ENCODE measurements around the gene PDP2.
"Not testable (repeated sequence)": the region's sequence is repeated elsewhere in the genome, so short reads cannot be mapped to it uniquely, and the experiment has no call there.

PDP2 gene

GRCh38 chr16:66921729-66922450, 41.6 kb downstream of the PDP2 start:
- no peak for DNase-seq

GRCh38 chr16:66923247-66923731, 43.0 kb downstream of the PDP2 start:
- no peak for DNase-seq

- no peak for DNase-seq
Observed at GRCh38 chr16:66923866-66924265, 43.6 kb downstream of the PDP2 start.

GRCh38 chr16:66924527-66925321, 44.4 kb downstream of the PDP2 start:
- no peak for DNase-seq

GRCh38 chr16:66925322-66925840, 45.1 kb downstream of the PDP2 start, which contains the start of gene RRAD:
RRAD (minus strand) TSS chr16:66925535; CDS start chr16:66925179, 356 bp downstream.
- DNase-seq, result no peak

GRCh38 chr16:66926171-66926947, 46.0 kb downstream of the PDP2 start:
- no peak for DNase-seq

GRCh38 chr16:66926961-66927436, 46.7 kb downstream of the PDP2 start:
- DNase-seq, result no peak

GRCh38 chr16:66927918-66928649, 47.8 kb downstream of the PDP2 start:
- no peak for DNase-seq

GRCh38 chr16:66928702-66929388, 48.5 kb downstream of the PDP2 start:
- no peak for DNase-seq

- no peak for DNase-seq
Observed at GRCh38 chr16:66930189-66930588, 49.9 kb downstream of the PDP2 start.

GRCh38 chr16:66931665-66932064, 51.4 kb downstream of the PDP2 start:
- no peak for DNase-seq

- no peak for DNase-seq
Observed at GRCh38 chr16:66932076-66932475, 51.8 kb downstream of the PDP2 start.

- DNase-seq, result no peak
Observed at GRCh38 chr16:66933776-66934137, 53.4 kb downstream of the PDP2 start.

- no peak for DNase-seq
Observed at GRCh38 chr16:66934138-66934838, 54.0 kb downstream of the PDP2 start, which contains the start of gene CIAO2B. CIAO2B (minus strand) TSS chr16:66934402; CDS start chr16:66934364, 38 bp downstream.

- DNase-seq, result not testable (repeated sequence)
Observed at GRCh38 chr16:66934839-66935313, 54.6 kb downstream of the PDP2 start.

GRCh38 chr16:66935314-66936011, 55.1 kb downstream of the PDP2 start, which contains the start of gene CES2:
CES2 (plus strand) TSS chr16:66935516; CDS start chr16:66935636, 120 bp downstream.
- DNase-seq, result no peak

GRCh38 chr16:66936462-66936861, 56.1 kb downstream of the PDP2 start:
- no peak for DNase-seq

- no peak for DNase-seq
Observed at GRCh38 chr16:66936889-66937554, 56.7 kb downstream of the PDP2 start.

- no peak for DNase-seq
Observed at GRCh38 chr16:66937725-66938337, 57.5 kb downstream of the PDP2 start.

Measured in SIG-M5 (cell line).